ENCODE data around the gene DNAJC1.

Gene DNAJC1

DNA sequence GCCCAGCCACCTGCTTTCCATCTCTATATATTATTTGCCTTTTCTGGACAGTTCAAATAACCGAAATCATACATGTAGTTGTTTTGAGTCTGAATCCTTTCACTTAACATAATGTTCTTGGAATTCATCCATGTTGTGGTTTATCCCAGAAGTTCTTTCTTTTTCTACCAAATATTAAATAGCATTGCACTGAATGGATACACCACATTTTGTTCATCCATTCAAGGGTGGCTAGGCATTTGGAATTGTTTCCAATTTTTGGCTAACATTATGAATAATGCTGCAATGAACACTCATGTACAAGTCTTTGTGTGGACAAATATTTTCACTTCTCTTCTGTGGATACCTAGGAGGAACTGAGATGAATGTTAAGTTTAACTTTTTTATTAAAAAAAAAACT, 18.0 kb downstream of the DNAJC1 start:
- TF ChIP-seq, protein P1, sequence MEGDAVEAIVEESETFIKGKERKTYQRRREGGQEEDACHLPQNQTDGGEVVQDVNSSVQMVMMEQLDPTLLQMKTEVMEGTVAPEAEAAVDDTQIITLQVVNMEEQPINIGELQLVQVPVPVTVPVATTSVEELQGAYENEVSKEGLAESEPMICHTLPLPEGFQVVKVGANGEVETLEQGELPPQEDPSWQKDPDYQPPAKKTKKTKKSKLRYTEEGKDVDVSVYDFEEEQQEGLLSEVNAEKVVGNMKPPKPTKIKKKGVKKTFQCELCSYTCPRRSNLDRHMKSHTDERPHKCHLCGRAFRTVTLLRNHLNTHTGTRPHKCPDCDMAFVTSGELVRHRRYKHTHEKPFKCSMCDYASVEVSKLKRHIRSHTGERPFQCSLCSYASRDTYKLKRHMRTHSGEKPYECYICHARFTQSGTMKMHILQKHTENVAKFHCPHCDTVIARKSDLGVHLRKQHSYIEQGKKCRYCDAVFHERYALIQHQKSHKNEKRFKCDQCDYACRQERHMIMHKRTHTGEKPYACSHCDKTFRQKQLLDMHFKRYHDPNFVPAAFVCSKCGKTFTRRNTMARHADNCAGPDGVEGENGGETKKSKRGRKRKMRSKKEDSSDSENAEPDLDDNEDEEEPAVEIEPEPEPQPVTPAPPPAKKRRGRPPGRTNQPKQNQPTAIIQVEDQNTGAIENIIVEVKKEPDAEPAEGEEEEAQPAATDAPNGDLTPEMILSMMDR (IDR thresholded peaks at IDR 0.05; ENCODE audit: insufficient read depth, missing control alignments) = no peak
- DNase-seq (ENCODE audit: insufficient read length, low spot score) = no peak
- FAIRE-seq = no peak

DNA sequence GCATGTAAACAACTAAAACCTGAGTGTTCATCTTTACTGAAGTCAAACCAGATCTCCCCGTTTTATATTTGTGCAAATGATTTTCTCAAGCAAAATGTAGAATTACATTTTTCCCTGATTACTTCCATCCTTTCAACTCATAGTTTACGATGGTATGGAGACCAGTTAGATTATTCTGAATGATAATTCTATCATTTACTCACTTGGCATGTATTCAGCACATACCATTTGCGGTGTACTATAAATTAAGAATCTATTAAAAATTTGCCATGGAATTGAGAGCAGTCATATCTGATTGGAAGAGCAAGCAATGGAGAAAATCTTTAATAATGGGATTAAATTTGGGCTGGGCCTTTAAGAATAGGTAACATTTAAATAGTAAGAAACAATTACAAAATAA, 22.4 kb downstream of the DNAJC1 start:
- TF ChIP-seq, protein P1 (IDR thresholded peaks at IDR 0.05; ENCODE audit: insufficient read depth, missing control alignments) = no peak
- no peak for DNase-seq (ENCODE audit: insufficient read length, low spot score)
- FAIRE-seq = no peak

DNA sequence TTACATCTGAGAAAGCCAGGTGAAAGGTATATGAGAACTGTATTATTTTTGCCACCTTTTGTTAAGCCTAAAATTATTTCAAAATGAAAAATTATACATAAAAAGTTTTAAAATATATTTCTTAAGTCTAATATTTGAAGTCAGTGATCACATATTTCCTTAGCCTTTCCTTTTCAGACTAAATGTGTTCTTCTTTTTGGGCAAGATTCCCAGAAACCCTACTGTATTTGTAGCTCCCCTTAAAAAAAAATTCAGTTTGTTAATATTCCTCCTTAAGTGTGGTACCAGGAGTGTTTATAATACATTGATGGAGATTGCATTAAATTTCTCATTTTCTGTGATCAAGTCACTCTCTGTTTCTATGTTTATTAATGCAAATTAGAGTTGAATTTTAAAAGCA, 22.8 kb downstream of the DNAJC1 start:
- no peak for DNase-seq (ENCODE audit: insufficient read length, low spot score)
- no peak for FAIRE-seq
- TF ChIP-seq, protein P1 (IDR thresholded peaks at IDR 0.05; ENCODE audit: insufficient read depth, missing control alignments) = no peak

DNA sequence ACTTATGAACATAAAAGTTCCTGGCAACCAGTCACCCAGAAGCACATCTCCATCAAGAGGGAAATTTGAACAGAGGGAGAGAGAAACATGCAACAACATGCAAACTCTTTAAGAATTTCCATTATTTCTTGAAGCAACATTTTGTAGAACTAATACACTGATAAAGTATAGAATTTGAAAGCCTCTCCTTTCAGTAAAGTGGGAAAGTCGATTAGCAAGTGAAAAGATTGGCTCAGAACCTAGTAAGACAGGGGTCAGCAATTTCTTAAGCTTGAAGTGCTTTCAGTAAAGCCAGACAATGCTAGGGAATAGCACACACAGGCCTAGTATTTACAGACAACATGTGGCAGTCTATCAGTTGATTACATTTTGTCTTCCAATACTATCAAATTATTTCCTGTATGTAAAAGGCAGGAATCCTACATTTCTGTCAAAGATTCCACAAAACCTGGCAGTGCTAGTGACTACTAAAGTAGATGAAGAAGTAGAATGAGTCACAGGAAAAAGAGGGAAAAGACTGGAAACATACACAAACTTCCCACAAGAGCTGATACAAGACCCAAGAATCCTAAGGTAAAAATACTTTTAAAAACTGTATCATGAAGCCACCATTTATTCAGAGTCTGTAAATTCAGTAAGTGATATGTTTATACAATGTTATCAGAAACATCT, 25.2 kb downstream of the DNAJC1 start:
- DNase-seq (ENCODE audit: insufficient read length, low spot score) = no peak
- TF ChIP-seq, protein P1 (IDR thresholded peaks at IDR 0.05; ENCODE audit: insufficient read depth, missing control alignments) = no peak
- FAIRE-seq = peak; percentile 70

DNA sequence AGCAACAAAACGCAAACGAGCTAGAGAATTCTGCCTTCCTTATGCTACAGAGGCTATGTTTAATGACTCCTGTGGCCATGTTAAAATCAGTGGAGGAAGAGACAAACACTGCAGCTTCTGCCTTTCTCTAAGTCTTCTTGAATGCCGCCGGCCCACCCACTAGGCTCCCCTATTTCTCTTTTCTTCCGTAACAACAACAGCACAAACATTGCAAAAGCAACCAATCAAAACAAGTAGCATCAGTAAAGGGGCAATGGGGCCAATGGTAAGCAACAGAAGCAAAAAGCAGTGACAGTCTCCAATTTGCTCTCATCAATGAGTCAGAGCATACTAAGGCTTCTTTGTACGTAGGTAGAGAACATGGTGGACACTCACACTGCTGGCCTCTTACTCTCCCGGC, 26.8 kb downstream of the DNAJC1 start:
- TF ChIP-seq, protein P1 (IDR thresholded peaks at IDR 0.05; ENCODE audit: insufficient read depth, missing control alignments) = no peak
- FAIRE-seq = no peak
- no peak for DNase-seq (ENCODE audit: insufficient read length, low spot score)

DNA sequence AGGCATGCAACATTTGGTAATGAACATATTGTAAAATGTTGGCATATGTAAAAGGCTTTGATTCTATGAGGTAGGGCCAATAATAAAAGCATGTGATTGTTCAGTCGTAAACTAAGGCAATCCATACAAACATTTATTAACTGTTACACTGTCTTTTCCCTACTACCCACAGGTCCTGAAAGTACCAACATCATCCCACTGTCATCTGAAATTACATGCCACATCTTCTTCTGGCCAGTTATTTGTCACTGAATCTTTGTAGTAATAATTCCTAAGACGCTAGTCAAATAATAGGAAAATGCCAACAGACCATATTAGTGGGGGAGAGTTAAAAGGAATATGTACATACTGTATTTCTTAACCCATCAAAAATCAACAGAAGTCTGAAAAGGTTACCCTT, 27.2 kb downstream of the DNAJC1 start:
- TF ChIP-seq, protein P1 (IDR thresholded peaks at IDR 0.05; ENCODE audit: insufficient read depth, missing control alignments) = no peak
- DNase-seq (ENCODE audit: insufficient read length, low spot score) = no peak
- peak; percentile 72 for FAIRE-seq

DNA sequence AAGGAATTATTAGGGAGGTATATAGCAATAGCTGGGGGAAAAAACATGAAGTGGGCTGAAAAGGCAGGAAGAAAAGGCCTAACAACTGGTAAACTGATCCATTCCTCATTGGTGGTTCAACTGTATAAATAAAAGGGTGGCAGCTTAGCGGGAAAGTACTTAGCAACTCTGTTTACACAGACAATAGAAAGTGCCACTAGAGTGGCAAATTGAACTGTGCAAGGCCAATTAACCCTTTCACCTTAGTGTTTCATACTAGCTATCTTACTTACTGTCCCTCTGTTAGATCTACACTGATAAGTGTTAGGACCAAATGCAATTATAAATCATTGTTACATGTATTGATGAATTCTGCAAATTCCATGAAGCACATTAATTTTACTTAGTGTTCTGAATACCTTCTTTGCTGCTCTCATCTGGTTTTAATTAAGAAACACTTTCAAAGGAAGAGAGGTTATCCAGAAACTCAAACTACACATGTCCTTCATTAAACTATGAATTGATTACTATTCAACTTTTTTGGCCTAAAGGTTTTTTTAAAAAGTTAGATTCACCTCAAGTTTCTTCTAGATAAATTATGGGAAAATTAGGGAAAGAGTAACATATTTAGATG, 28.0 kb downstream of the DNAJC1 start:
- TF ChIP-seq, protein P1 (IDR thresholded peaks at IDR 0.05; ENCODE audit: insufficient read depth, missing control alignments) = no peak
- FAIRE-seq (peak; percentile 74), DNase-seq (ENCODE audit: insufficient read length, low spot score) (no peak)

Data from D721Med (cell line).